ENCODE measurements around the gene SF3B5. TPM values are rescaled to one million over a fixed set of nuclear protein-coding genes. Genes with fewer than 3 reads are reported as not detected.
"Not testable (repeated sequence)": the region's sequence is repeated elsewhere in the genome, so short reads cannot be mapped to it uniquely, and the experiment has no call there.

The SF3B5 gene
- total and polyA plus RNA-seq, 8 donors, result 41.3 to 246 (median 177) TPM

GRCh38 chr6:144087789-144088426 is 7.5 kb downstream of the SF3B5 start:
- WGBS, 5 donors, result 77 to 88% (median 82%) methylated on average over 13 of the region's 13 CpGs
- no peak for TF ChIP-seq POLR2AphosphoS5 (IDR thresholded peaks at IDR 0.05)
- no peak for TF ChIP-seq EP300 (IDR thresholded peaks at IDR 0.05)
- TF ChIP-seq CTCF (IDR thresholded peaks at IDR 0.05), result no peak
- TF ChIP-seq POLR2A (IDR thresholded peaks at IDR 0.05), result no peak
- H3K27ac ChIP-seq, result no peak overlapping the region
- peaks cover 0 to 17% (median 8%) of the 10 kb centered on the region in 4 donors for H3K36me3 ChIP-seq
- intact Hi-C loops (cut with DNase I; ENCODE audit: low total_unique reads), result no loop called here
- no peak for DNase-seq
- H3K9me3 ChIP-seq, result no peaks in the 10 kb centered on the region
- peaks cover 0 to under 1% (median 0%) of the 10 kb centered on the region in 4 donors for H3K4me1 ChIP-seq
- no peak overlapping the region for H3K4me3 ChIP-seq
- no peaks in the 10 kb centered on the region for H3K27me3 ChIP-seq

- no peaks in the 10 kb centered on the region for H3K27me3 ChIP-seq
- peaks cover 0 to 17% (median 8%) of the 10 kb centered on the region in 4 donors for H3K36me3 ChIP-seq
- DNase-seq, result no peak
- intact Hi-C loops (cut with DNase I; ENCODE audit: low total_unique reads), result no loop called here
- H3K9me3 ChIP-seq, result no peaks in the 10 kb centered on the region
- TF ChIP-seq EP300 (IDR thresholded peaks at IDR 0.05) (no peak), CTCF (IDR thresholded peaks at IDR 0.05) (no peak), POLR2A (IDR thresholded peaks at IDR 0.05) (no peak), POLR2AphosphoS5 (IDR thresholded peaks at IDR 0.05) (no peak)
- no peak overlapping the region for H3K4me3 ChIP-seq
- H3K27ac ChIP-seq, result no peak overlapping the region
- H3K4me1 ChIP-seq, result no peaks in the 10 kb centered on the region
- 94 to 99% (median 96%) methylated on average over 3 of the region's 3 CpGs for WGBS, 5 donors
Observed at GRCh38 chr6:144086959-144087358, 8.4 kb downstream of the SF3B5 start.

- Histone ChIP-seq H3K4me3 (no peak overlapping the region), H3K27ac (no peak overlapping the region), H3K36me3 (peaks cover 0 to 16% (median 8%) of the 10 kb centered on the region in 4 donors), H3K27me3 (no peaks in the 10 kb centered on the region), H3K9me3 (no peaks in the 10 kb centered on the region), H3K4me1 (no peaks in the 10 kb centered on the region)
- TF ChIP-seq EP300 (IDR thresholded peaks at IDR 0.05), result no peak
- no peak for TF ChIP-seq CTCF (IDR thresholded peaks at IDR 0.05)
- no peak for TF ChIP-seq POLR2A (IDR thresholded peaks at IDR 0.05)
- TF ChIP-seq POLR2AphosphoS5 (IDR thresholded peaks at IDR 0.05), result no peak
- intact Hi-C loops (cut with DNase I; ENCODE audit: low total_unique reads), result no loop called here
- no peak for DNase-seq
- WGBS, 5 donors, result 79 to 91% (median 90%) methylated on average over 1 of the region's 1 CpG
Observed at GRCh38 chr6:144083172-144083571, 12.2 kb downstream of the SF3B5 start.

- H3K27me3 ChIP-seq; H3K9me3 ChIP-seq; DNase-seq; H3K4me3 ChIP-seq; H3K27ac ChIP-seq; intact Hi-C loops (cut with DNase I; ENCODE audit: low total_unique reads); H3K4me1 ChIP-seq: not testable (repeated sequence)
- 0 to 95% (median 92%) methylated on average over 1 to 3 of the region's 3 CpGs for WGBS, 5 donors
- peaks cover 0 to 12% (median 6%) of the 10 kb centered on the region in 4 donors for H3K36me3 ChIP-seq
Observed at GRCh38 chr6:144082412-144082811, 13.0 kb downstream of the SF3B5 start.

- no peak for DNase-seq
- no peak overlapping the region for H3K27ac ChIP-seq
- H3K27me3 ChIP-seq, result no peaks in the 10 kb centered on the region
- H3K36me3 ChIP-seq, result no peaks in the 10 kb centered on the region
- 75 to 88% (median 82%) methylated on average over 2 of the region's 2 CpGs for WGBS, 5 donors
- no peak for TF ChIP-seq POLR2A (IDR thresholded peaks at IDR 0.05)
- no peak for TF ChIP-seq POLR2AphosphoS5 (IDR thresholded peaks at IDR 0.05)
- no peak for TF ChIP-seq CTCF (IDR thresholded peaks at IDR 0.05)
- no peak for TF ChIP-seq EP300 (IDR thresholded peaks at IDR 0.05)
- H3K9me3 ChIP-seq, result no peaks in the 10 kb centered on the region
- intact Hi-C loops (cut with DNase I; ENCODE audit: low total_unique reads), result no loop called here
- H3K4me3 ChIP-seq, result no peak overlapping the region
- H3K4me1 ChIP-seq, result no peaks in the 10 kb centered on the region
Observed at GRCh38 chr6:144077871-144078270, 17.5 kb downstream of the SF3B5 start.
